ENCODE data around the gene TBC1D4. TPM values are rescaled to one million over a fixed set of nuclear protein-coding genes. Genes with fewer than 3 reads are reported as not detected.

The TBC1D4 gene
- total RNA-seq, 6 experiments from 2014 or later, result 7.7 to 18.6 (median 10.3) TPM

DNA sequence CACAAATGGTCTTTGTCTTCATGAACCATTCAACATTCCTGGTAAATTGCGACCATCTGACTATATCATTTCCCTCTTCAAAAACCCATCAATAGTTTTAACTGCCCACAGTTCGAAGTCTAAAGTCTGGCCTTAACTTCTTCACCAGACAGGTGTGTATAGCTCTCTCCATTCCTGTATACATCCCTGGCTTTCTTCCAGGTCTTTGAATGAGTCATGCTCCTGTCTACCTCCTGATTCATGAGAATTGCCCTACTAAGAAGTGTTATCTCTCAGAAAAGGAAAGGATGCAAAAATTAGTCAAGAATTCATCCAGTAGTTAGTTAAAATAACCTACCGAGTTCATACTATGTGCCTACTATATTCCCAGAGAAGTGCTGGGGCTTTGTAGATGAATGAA, 225.0 kb downstream of the TBC1D4 start:
- DNase-seq, result no peak
- 56% methylated on average over 3 of the region's 3 CpGs for WGBS (ENCODE audit: insufficient coverage, low coverage, low lambda C conversion rate, missing lambda C conversion rate)
- TF ChIP-seq, protein P1, sequence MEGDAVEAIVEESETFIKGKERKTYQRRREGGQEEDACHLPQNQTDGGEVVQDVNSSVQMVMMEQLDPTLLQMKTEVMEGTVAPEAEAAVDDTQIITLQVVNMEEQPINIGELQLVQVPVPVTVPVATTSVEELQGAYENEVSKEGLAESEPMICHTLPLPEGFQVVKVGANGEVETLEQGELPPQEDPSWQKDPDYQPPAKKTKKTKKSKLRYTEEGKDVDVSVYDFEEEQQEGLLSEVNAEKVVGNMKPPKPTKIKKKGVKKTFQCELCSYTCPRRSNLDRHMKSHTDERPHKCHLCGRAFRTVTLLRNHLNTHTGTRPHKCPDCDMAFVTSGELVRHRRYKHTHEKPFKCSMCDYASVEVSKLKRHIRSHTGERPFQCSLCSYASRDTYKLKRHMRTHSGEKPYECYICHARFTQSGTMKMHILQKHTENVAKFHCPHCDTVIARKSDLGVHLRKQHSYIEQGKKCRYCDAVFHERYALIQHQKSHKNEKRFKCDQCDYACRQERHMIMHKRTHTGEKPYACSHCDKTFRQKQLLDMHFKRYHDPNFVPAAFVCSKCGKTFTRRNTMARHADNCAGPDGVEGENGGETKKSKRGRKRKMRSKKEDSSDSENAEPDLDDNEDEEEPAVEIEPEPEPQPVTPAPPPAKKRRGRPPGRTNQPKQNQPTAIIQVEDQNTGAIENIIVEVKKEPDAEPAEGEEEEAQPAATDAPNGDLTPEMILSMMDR (IDR thresholded peaks at IDR 0.05), result no peak
- no peak for TF ChIP-seq POLR2A (IDR thresholded peaks at IDR 0.05)

DNA sequence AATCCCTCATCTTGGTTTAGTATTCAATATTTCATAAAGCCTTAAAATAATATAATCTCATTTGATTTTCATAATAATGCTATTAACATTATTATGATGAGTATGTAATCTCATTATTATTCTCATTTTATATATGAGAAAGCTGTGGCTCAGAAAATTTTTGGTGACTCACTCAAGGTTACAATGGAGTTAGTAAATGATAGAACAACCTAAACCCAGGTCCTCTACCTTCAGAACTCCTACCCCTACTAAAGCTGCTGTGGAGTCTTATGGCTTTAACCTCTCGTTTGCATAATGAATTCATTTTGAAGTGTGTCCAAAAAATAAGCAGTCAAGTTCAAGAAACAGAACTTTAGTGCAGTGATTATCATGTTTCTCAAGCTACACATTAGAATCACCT, 226.3 kb downstream of the TBC1D4 start:
- no peak for TF ChIP-seq POLR2A (IDR thresholded peaks at IDR 0.05)
- TF ChIP-seq, protein P1 (IDR thresholded peaks at IDR 0.05), result no peak
- Histone ChIP-seq H3K36me3 (no peaks in the 10 kb centered on the region), H3K27me3 (no peaks in the 10 kb centered on the region), H3K4me1 (no peaks in the 10 kb centered on the region), H3K27ac (no peak overlapping the region), H3K4me3 (no peak overlapping the region), H3K9me3 (no peaks in the 10 kb centered on the region)
- no peak for DNase-seq
- intact Hi-C loops (cut with DNase I), result no loop called here
- ATAC-seq, result no peak
- WGBS (ENCODE audit: insufficient coverage, low coverage, low lambda C conversion rate, missing lambda C conversion rate), result 13% methylated on average over 1 of the region's 1 CpG

More for the DNA sequence above, 225.0 kb downstream of the TBC1D4 start:
- H3K4me3 ChIP-seq, result no peak overlapping the region
- no peaks in the 10 kb centered on the region for H3K36me3 ChIP-seq
- H3K4me1 ChIP-seq, result no peaks in the 10 kb centered on the region
- no peaks in the 10 kb centered on the region for H3K27me3 ChIP-seq
- H3K27ac ChIP-seq, result no peak overlapping the region
- ATAC-seq, result no peak
- intact Hi-C loops (cut with DNase I), result no loop called here
- H3K9me3 ChIP-seq, result no peaks in the 10 kb centered on the region

DNA sequence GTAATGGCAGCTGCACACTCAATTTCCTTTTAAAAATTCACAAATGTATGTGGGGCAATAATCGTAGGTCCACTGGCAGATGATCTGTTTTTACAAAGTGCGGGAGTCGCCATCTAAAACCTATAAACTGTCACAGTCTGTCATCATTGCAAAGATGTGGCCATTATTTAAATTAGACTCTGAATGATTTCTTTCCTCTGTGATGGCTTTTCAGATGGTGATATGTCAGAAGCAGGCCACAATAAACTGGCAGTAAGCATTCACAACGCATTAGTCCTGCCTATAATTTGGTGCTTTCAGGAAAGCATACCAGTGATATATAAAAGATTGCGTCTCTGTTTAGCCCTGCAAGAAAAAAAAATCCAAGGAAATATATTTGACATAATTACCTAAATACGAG, 226.8 kb downstream of the TBC1D4 start:
- Histone ChIP-seq H3K4me3 (no peak overlapping the region), H3K9me3 (no peaks in the 10 kb centered on the region), H3K4me1 (no peaks in the 10 kb centered on the region), H3K27me3 (no peaks in the 10 kb centered on the region), H3K36me3 (no peaks in the 10 kb centered on the region), H3K27ac (no peak overlapping the region)
- no peak for ATAC-seq
- TF ChIP-seq POLR2A (IDR thresholded peaks at IDR 0.05), result no peak
- TF ChIP-seq, protein P1 (IDR thresholded peaks at IDR 0.05), result no peak
- intact Hi-C loops (cut with DNase I), result no loop called here
- 77% methylated on average over 6 of the region's 6 CpGs for WGBS (ENCODE audit: insufficient coverage, low coverage, low lambda C conversion rate, missing lambda C conversion rate)
- no peak for DNase-seq

GRCh38 chr13:75251188-75251587, 230.8 kb downstream of the TBC1D4 start:
- H3K36me3 ChIP-seq, result no peaks in the 10 kb centered on the region

More at GRCh38 chr13:75251188-75251587, 230.8 kb downstream of the TBC1D4 start:
- 62% methylated on average over 4 of the region's 4 CpGs for WGBS (ENCODE audit: insufficient coverage, low coverage, low lambda C conversion rate, missing lambda C conversion rate)
- no peaks in the 10 kb centered on the region for H3K4me1 ChIP-seq
- no peak for DNase-seq
- H3K9me3 ChIP-seq, result no peaks in the 10 kb centered on the region
- no peak overlapping the region for H3K4me3 ChIP-seq
- H3K27me3 ChIP-seq, result no peaks in the 10 kb centered on the region
- intact Hi-C loops (cut with DNase I), result no loop called here
- ATAC-seq, result no peak
- no peak for TF ChIP-seq POLR2A (IDR thresholded peaks at IDR 0.05)
- TF ChIP-seq, protein P1 (IDR thresholded peaks at IDR 0.05), result no peak
- no peak overlapping the region for H3K27ac ChIP-seq

All from right lobe of liver (tissue), 6 donors.